GM18861 (cell line): ENCODE measurements around the gene DCTN5.

Experiments
- ATAC-seq: cut with Tn5 transposase; IDR thresholded peaks from one replicate; pipeline ENCODE4 v1.9.1; 2021; ENCODE audit not compliant: unreplicated experiment

DCTN5 gene

DNA sequence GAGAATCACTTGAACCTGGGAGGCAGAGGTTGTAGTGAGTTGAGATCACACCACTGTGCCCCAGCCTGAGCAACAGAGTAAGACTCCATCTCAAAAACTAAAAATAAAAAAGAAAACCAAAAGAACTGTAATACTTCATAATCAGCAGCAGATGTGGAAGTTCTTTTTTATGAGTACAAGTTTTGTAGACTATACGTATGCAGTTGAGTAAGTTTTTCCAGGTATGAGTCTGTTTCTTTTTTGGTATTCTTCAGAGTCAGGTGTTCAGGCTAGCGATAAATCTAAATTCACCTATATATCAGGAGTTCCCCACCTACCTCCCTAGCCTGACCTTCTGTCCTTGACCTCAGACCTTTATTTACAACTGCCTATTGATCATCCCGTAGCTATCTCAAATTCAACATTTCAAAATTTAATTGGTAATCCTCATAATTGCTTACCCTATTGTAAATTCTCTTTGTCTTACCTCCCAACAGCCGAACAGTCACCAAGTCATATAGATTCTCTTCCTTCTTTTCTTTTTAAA, 10.7 kb downstream of the DCTN5 start:
- ATAC-seq, result peak; percentile 52

DNA sequence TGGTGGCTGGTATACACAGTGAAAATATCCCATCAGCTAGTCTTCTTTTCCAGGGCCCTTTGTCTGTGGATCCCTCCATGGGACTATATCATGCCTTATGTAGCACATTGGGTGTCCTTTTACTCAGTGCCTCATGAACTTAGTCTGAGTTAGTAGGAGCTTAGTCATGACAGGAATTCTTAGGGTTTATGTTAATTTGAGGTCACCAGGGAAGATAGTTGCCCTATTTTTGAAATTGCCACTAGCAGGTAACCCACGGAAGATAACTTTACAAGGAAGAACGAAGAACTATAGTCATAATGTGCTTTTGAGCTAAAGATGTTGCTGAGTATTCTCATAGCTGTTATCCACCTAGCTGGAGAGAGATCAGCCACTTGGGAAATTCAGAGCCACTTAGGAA, 22.7 kb downstream of the DCTN5 start:
- ATAC-seq, result no peak

DNA sequence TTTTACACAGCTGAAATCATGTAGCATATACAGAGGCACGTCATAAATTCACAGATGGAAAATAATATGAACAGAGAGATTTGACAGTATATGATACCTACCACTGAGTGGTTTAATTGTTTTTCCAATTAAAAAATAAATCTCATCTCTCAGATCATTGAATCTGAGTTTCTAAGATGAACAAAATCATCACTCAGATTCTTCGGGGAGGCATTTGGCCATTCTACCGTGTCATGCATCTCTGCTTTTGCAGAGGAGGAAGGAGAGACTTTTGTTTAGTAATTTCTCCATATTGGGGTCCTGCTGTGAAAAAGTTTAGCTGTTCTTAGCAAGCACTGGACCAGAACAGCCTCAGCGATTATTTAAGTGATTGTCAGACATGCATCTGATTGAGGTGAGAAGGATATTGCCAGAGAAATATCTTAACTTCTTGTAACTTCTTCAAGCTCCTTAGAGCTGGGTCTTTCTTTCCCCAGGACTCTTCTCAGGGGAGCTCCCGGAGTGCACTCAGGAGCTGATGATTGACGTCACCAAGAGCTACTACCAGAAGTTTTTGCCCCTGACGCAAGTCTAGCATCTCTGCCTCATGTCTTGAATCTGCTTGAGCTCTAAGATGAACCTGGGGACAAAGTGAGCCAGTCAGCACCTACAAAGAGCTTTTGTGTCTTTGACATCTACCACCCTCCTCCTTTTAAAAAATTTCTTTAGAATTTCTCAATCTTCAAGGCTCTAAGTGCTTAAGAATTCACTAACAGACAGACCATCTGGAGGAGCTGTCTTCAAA, 25.5 kb downstream of the DCTN5 start:
- no peak for ATAC-seq

DNA sequence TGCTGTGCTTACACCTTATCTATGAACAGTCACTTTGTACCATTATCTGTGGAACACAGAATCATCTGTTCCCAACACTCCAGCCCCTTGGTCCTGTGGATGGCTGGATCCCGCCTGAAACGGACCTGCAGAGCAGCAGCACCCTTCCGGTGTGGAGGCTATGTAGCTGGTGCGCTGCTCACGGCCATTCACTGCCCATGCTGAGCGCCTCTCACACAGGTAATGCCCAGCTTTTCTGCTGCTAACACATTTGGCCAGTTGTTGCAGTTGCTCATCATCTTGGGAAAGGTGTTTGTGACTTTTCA, 26.0 kb downstream of the DCTN5 start:
- ATAC-seq, result no peak

DNA sequence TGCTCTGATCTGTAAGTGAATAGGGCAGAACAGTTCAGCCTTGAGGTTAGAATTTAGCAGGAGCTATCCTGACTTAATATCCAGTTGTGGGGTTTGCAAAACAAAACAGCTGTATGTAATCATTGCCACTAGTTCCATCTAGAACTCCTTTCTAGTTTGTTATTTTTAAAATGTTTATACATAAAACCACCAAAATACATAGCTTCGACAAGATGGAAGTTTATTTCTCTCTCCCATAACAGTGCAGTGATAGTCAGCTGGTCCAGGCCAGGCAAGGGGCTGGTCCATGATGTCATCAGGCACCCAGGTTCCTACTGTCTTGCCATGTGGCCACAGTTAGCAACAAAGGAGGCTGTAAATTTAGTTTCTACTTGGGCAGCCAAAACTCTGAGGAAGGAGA, 27.0 kb downstream of the DCTN5 start:
- ATAC-seq, result no peak

DNA sequence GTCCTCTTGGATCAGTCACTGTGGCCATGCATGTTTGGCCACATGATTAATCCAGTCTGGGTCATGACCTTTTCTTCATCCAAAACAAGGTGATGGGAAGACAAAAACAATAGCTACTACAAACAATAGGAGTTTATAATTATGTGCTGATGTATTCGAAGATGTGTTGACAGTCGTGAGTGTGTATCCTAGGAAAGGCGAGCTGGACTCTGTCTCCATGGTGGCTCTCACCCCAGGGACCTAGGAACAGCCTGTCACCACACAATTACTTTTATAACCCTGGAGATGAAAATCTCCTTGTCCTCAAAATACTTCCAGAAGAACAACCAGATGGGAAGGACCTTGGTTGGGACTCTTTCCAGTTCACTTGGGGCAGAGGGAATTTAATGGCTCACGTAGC, 27.6 kb downstream of the DCTN5 start:
- no peak for ATAC-seq

DNA sequence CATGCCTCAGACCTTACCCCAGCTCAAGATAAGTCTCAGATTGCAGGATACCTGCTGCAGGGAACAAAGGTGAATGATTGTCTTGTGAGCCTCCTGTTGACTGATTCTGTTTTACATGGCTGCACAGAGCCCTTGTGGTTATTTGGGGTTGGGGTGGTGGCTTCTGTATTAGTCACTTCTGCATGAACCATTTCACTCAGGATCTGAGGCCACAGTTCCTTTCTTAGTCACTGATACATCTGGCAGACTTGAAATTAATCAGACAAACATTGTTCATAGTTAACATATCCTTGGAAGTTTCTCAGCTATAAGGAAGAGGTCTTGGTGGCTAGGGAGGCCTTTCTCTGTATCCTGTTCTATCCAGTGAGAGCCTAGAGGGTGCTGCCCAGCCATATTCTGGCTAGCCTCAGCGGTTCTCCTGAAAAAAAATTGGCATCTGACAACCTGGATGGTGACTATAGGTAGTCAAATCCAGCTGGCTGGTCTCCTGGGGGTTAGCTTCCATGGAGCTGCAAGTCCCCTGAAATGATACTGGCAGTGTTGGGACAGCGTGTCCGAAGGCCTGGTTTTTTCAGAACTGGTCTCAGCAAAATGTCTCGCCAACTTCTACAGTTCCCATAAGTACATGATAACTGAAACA, 29.0 kb downstream of the DCTN5 start:
- peak; percentile 83 for ATAC-seq

DNA sequence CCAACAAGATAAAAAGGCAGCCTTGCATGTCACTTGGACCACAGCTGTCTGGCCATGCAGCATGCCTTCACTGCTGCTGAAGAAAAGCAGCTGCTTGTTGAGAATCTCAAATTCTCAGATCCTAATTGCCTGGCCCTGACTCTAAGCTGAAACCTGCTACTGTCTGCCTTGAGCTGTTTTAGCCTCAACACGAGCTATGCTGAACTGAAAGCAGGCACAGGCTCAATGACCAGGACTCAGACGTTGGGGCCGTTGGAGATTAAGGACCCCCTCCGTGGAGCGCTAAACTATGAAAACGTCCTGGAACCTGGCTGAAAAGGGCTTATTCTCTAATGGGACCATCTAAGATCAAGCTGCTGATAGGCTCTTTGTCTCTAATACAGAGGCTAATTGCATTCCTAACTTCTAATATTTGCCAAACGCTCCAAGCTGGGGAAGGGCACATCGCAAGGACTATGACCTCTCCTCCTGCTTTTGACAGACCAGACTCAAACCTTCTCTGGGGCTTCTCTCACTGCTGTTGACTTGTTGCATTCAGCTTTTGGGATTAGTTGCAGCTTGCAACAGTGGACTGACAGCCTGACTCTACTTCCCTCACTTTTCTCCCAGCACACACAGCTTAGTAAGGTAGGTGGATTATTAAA, 32.8 kb downstream of the DCTN5 start:
- no peak for ATAC-seq

DNA sequence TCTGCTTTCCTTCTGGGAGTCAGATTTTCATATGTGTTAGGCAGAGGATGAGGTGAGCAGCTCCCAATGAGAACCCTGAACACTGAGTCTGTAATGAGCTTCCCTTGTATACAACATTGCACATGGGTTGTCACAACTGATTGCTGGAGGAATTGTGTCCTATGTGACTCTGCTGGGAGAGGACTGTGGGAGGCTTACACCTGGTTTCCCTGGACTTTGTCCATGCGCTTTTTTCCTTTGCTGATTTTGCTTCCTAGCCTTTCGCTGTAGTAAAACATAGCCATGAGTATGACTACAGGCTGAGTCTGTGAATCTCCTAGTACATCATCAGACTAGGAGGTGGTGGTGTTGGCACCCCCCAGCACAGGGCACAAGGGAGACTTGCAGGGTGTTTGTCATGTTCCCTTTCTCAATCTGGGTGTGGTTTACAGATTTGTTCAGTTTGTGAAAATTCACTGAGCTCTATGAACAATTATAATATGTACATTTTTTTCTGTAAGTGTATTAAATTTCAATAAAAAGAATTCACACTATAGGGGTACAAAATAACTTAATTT, 35.7 kb downstream of the DCTN5 start:
- ATAC-seq, result no peak

DNA sequence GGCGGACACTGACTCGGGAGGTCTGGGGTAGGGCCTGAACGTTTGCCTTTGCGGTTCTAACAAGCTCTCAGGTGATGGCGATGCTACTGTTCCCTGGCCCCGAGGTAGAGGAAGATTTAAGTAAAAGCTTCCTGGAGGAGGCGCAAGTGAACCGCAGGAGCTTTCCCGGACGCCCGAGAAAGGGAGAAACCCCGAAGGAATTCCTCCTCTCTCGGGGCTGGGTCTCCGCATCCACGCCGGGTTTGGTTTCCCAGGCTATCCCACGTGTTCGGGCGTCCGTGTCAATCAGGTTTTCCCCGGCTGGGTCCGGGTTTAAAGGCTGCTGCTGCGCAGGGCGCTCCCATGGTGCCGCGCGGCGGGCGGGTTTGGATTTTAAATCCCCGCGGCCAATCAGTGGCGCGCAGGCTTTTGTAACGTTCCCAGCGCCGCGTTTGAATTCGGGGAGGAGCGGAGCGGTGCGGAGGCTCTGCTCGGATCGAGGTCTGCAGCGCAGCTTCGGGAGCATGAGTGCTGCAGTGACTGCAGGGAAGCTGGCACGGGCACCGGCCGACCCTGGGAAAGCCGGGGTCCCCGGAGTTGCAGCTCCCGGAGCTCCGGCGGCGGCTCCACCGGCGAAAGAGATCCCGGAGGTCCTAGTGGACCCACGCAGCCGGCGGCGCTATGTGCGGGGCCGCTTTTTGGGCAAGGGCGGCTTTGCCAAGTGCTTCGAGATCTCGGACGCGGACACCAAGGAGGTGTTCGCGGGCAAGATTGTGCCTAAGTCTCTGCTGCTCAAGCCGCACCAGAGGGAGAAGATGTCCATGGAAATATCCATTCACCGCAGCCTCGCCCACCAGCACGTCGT, 37.4 kb downstream of the DCTN5 start, which contains the start of gene PLK1:
TSS of gene PLK1 (plus strand) at position 460 of the 844 bp plus-strand sequence. CDS start at position 504, 44 bp downstream.
- peak; percentile 87 for ATAC-seq

DNA sequence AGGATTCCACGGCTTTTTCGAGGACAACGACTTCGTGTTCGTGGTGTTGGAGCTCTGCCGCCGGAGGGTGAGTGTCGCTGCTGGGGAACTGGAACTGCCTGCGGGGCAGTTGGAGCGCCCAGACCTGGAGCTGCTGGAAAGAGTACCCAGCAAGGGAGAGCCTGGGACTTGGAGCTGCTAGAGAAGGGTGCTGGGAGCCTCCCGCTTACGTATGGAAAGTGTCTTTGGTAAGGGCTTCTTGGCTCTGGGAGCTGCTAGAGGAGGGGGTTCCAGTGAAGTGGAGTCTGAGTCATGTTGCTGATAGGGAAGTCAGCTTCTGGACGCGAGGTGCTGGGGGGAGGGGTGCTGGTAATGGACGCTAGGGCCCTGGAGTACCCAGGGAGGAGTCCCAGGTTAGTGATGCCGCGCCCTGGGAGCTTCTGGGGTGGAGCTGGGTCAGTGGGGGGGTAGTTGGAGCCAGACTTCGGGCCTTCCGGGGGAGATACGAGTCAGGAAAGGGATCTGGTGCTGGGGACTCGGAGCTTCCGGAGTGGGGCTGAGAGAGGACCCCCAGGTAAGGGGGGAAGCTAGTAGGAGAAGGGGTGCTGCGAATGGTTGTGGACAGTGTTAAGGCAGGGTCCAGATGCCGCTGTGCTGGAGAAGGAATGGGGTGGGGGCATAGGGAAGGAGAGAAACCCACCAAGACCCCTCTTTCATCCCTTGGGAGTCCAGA, 38.2 kb downstream of the DCTN5 start:
- ATAC-seq, result no peak

DNA sequence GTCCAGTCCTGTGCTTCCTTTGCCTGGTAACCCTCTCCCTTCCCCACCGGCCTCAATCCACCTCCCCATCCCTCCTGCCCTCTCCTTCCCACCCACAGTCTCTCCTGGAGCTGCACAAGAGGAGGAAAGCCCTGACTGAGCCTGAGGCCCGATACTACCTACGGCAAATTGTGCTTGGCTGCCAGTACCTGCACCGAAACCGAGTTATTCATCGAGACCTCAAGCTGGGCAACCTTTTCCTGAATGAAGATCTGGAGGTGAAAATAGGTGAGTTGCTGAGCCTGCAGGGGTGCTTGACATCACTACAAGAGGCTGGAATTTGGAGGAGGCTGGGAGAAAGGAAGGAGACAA, 38.7 kb downstream of the DCTN5 start:
- ATAC-seq, result no peak

DNA sequence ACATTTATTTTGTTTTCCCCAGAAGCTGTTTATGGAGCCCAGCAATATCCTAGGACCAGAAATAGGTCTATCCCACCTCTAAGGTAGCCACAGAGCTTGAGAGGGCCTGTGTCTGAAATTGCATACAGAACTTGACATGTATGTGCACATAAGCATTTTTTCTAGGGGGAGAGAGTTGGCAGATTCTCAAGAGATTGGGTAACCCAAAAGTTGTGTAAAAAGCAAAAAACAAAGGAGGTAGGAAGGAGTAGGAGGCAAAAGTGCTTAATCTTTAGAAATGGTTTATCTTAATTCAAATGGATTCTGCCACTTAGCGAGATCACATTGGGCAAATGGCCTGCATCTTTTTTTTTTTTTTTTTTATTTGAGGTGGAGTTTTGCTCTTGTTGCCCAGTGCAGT, 40.9 kb downstream of the DCTN5 start:
- ATAC-seq, result no peak

DNA sequence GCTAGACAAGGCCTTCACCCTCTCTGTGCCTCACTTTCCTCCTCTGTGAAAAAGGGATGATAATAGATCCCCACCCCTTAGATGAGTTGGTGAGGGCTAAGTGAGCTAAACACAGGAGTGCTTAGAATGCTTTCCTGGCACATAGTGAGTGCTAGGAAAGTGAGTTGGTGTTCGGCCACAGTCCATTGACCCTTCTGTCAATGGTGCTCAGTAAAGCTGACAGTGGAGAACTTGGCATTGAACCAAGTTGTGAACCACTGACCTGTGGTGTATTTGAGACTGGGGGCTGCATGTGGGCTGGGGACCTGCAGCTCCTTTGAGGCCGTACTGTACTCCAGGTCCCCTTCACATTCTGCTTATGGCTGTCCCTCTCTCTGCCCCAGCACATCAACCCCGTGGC, 42.2 kb downstream of the DCTN5 start:
- no peak for ATAC-seq

DNA sequence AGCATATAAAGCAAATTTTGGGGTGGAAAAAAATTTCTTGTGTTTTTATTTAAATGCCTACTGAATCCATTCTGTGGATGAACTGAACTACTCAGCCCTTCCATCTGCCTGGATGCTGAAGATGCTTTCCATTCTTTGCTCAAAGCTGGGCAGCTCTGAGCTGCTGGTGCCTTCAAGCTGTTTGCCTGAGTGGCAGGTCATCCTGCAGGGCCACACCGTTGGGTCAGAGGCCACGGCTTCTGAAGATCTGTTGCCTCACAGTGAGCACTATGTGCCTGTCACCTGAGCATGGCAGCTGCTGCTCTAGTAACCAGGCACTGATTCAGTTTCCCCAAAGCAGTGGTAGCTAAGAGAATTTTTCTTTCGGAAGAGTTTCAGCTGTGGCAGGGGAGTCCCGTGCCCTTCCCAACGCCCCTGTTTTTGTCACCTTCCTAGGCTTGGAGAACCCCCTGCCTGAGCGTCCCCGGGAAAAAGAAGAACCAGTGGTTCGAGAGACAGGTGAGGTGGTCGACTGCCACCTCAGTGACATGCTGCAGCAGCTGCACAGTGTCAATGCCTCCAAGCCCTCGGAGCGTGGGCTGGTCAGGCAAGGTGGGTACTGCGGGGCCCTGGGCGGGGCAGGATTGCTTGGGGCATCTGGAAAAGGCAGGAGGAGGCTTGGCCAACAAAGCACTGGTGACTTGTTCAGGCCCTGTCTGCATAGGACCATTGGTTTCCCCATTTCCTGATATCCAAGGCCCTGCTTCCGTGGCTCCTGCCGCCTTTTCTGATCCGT, 46.0 kb downstream of the DCTN5 start:
- no peak for ATAC-seq

DNA sequence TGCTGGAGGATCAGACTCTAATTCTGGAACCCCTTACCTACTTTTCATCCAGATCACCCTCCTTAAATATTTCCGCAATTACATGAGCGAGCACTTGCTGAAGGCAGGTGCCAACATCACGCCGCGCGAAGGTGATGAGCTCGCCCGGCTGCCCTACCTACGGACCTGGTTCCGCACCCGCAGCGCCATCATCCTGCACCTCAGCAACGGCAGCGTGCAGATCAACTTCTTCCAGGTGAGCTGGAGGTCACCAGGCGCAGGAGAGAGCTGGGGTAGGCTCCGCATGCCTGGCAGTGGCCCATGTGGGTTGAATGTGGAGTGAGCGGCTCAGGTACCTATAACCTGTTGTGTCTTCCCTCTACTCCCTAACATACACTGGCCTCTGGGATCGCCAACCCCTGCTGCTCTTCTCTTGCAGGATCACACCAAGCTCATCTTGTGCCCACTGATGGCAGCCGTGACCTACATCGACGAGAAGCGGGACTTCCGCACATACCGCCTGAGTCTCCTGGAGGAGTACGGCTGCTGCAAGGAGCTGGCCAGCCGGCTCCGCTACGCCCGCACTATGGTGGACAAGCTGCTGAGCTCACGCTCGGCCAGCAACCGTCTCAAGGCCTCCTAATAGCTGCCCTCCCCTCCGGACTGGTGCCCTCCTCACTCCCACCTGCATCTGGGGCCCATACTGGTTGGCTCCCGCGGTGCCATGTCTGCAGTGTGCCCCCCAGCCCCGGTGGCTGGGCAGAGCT, 48.3 kb downstream of the DCTN5 start:
- ATAC-seq, result no peak

DNA sequence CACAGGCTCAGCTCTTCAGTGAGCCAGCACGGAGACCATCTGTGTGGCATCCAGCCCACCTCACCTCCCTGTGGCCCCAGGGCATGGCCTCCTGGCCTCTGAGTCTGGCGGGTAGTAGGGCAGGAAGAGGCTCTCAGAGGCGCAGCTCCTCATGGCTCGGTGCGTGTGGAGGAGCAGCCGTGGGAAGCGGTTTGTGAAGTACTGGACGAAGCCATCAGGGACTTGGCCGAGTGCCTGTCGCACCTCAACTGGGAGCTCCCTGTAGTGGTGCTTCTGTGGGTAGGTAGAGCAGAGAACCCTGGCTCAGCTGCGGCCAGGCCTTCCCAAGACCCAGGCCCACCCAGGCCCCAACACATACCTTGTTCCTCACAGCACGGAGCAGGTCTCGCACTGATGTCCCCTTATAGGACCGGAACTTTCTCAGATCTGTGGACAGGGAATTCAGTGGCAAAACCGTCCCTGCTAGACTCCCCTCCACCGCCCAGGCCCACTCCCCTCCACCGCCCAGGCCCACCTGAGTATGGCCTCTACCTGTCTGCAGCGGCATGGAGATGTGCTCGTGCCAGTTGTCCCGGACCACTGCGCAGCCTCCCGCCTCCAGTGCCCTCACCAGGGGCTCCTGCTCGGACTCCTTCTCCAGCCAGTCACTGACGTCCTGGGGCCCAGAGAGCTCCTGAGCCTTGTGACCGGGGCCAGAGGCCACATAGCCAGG, 49.7 kb downstream of the DCTN5 start:
- ATAC-seq, result no peak

DNA sequence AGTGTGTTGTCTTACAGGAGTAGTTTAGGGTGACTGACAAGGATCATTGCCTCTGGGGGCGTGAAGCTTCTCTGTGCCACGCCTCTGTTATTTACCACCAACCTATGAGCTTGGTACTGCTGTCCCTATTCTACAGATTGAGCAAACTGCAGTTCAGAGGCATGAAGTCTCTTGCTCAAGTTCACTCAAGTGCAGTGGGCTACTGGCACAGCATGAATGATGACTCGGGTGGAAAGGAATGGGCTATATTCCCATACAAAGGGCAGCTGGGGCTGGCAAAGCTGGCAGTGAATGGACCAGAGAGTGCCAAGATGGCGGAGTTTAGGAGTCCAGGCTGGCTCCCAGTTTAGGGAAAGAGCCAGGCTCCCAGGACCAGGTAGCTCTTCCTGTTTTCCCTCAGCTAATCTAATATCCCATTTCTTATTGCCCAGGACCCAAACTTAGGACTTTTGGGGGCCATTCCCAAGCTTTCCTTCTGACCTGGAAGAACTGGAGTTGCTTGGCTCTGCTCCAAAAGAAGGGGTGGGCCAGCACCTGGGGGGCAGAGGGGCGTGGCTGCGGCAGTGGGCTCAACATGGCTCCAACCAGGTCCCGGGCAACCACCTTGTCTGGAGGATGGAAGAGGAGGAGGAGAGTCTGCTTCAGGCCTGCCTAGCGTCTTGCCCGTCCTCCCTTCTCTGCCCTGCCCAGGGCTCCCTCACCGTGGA, 50.4 kb downstream of the DCTN5 start:
- no peak for ATAC-seq
